HepG2 (cell line): ENCODE measurements around the gene ALLC. TPM values are rescaled to one million over a fixed set of nuclear protein-coding genes. Genes with fewer than 3 reads are reported as not detected.

ENCODE experiments used
- AGO2 ChIP-seq: fragments of 200-400 bp; formaldehyde crosslinking; optimal IDR thresholded peaks from 2 replicates; pipeline ENCODE3; 2017; ENCODE audit warnings: mild to moderate bottlenecking, low read depth, low read length, moderate library complexity
- ARNTL ChIP-seq: sonication (generic); formaldehyde crosslinking; IDR thresholded peaks from 2 replicates; pipeline ENCODE4 v1.4.0; 2020; ENCODE audit warnings: mild to moderate bottlenecking, missing genetic modification reagents
- FOXJ3 ChIP-seq: sonication (generic); formaldehyde crosslinking; IDR thresholded peaks from 2 replicates; pipeline ENCODE4 v1.4.0; 2020; ENCODE audit warnings: missing genetic modification reagents, mild to moderate bottlenecking, borderline replicate concordance
- HMG20A ChIP-seq: IDR thresholded peaks from 2 replicates; pipeline ENCODE4 v1.6.1; 2016; ENCODE audit warnings: borderline replicate concordance
- HMG20B ChIP-seq: conservative IDR thresholded peaks from 2 replicates; pipeline ENCODE4 v1.6.1; 2016; ENCODE audit warnings: missing genetic modification reagents, missing compliant biosample characterization
- HNF4A ChIP-seq: sonication (generic); formaldehyde crosslinking; IDR thresholded peaks from 2 replicates; pipeline ENCODE4 v1.4.0; 2020; ENCODE audit warnings: missing genetic modification reagents
- HNF4G ChIP-seq, 2 experiments: sonication (generic) in 1 of 2; formaldehyde crosslinking in 1 of 2; IDR thresholded peaks; 2 replicates each; pipeline versions ENCODE4 v1.4.0 to v1.6.1; 2011 to 2020; ENCODE audit warnings: borderline replicate concordance in 2 of 2, low read depth in 2 of 2, mild to moderate bottlenecking in 2 of 2, low read length in 1 of 2, missing genetic modification reagents in 1 of 2, moderate library complexity in 1 of 2
- KDM5A ChIP-seq: fragments of 200-600 bp; sonication (generic); IDR thresholded peaks from 2 replicates; pipeline ENCODE4 v1.7.0; 2018; ENCODE audit warnings: antibody characterized with exemption, mild to moderate bottlenecking, low read length, borderline replicate concordance
- MED1 ChIP-seq: sonication (generic); formaldehyde crosslinking; IDR thresholded peaks from 2 replicates; pipeline ENCODE4 v1.4.0; 2020; ENCODE audit warnings: missing genetic modification reagents
- NCOA2 ChIP-seq: sonication (generic); formaldehyde crosslinking; IDR thresholded peaks from 2 replicates; pipeline ENCODE4 v1.8.0; 2022; ENCODE audit warnings: inconsistent platforms
- NONO ChIP-seq, 2 experiments: fragments of 450-650 bp in 1 of 2; sonication (generic) in 1 of 2; formaldehyde crosslinking in 1 of 2; IDR thresholded peaks in 1 of 2; conservative IDR thresholded peaks in 1 of 2; 2 replicates each; pipeline versions ENCODE4 v1.6.1 to v1.8.0; 2017 to 2022; ENCODE audit warnings: mild to moderate bottlenecking in 1 of 2, missing genetic modification reagents in 1 of 2, moderate library complexity in 1 of 2
- PITX1 ChIP-seq: sonication (generic); formaldehyde crosslinking; IDR thresholded peaks from 2 replicates; pipeline ENCODE4 v1.5.1; 2020; ENCODE audit warnings: mild to moderate bottlenecking, missing genetic modification reagents
- RBM22 ChIP-seq: fragments of 200-400 bp; formaldehyde crosslinking; optimal IDR thresholded peaks from 2 replicates; pipeline ENCODE3; 2017; ENCODE audit warnings: mild to moderate bottlenecking, low read length, moderate library complexity
- SMC3 ChIP-seq: IDR thresholded peaks from 2 replicates; pipeline ENCODE4 v1.6.1; 2011; ENCODE audit warnings: low read length, improper control_type of control experiment
- SP5 ChIP-seq: IDR thresholded peaks from 2 replicates; pipeline ENCODE4 v1.6.1; 2016; ENCODE audit warnings: low read depth, borderline replicate concordance
- TEAD2 ChIP-seq: sonication (generic); formaldehyde crosslinking; IDR thresholded peaks from 2 replicates; pipeline ENCODE4 v1.9.0; 2021; ENCODE audit warnings: missing genetic modification reagents
- TP53 ChIP-seq: sonication (generic); formaldehyde crosslinking; conservative IDR thresholded peaks from 2 replicates; pipeline ENCODE4 v1.4.0; 2020; ENCODE audit warnings: missing genetic modification reagents
- TRIM22 ChIP-seq: fragments of 450-650 bp; IDR thresholded peaks from 2 replicates; pipeline ENCODE4 v1.6.1; 2017
- ZNF30 ChIP-seq: sonication (generic); formaldehyde crosslinking; IDR thresholded peaks from 2 replicates; pipeline ENCODE4 v1.5.0; 2020; ENCODE audit warnings: mild to moderate bottlenecking, missing genetic modification reagents
- ZNF609 ChIP-seq: sonication (generic); formaldehyde crosslinking; IDR thresholded peaks from 2 replicates; pipeline ENCODE4 v1.4.0; 2020; ENCODE audit warnings: mild to moderate bottlenecking, missing genetic modification reagents, borderline replicate concordance
- polyA plus RNA-seq, 8 experiments: library from polyadenylated mRNA; depleted of rRNA in 3 of 8; stranded (reverse) in 7 of 8; unstranded in 1 of 8; fragments of >200 nt; fragmentation: Illumina TruSeq in 4 of 8; extraction: Trizol in 4 of 8; gene quantifications; 2 replicates each; pipeline versions ENCODE4 v1.2.1 to v1.2.3, GENCODE V29; 2011 to 2016; ENCODE audit warnings: low read depth in 4 of 8, missing spikeins in 1 of 8, mixed read lengths in 1 of 8; ENCODE audit not compliant: insufficient read depth in 1 of 8
- total RNA-seq, 5 experiments: library from RNA; depleted of rRNA; stranded (reverse); fragments of >200 nt; fragmentation: Illumina TruSeq; extraction: Trizol; gene quantifications; 2 replicates each; pipeline ENCODE4 v1.2.3, GENCODE V29; 2016; ENCODE audit warnings: low read depth in 1 of 5
- TF ChIP-seq, protein P1 (sequence below): IDR thresholded peaks from 2 replicates; pipeline ENCODE4 v1.6.1; 2016; ENCODE audit warnings: mild to moderate bottlenecking
- TF ChIP-seq, protein P2 (sequence below): IDR thresholded peaks from 2 replicates; pipeline ENCODE4 v1.6.1; 2012; ENCODE audit warnings: low read depth, low read length, improper control_type of control experiment

ALLC gene
- total and polyA plus RNA-seq, 2 of the 13 experiments (the other 11 are each of a cell fraction or from before 2014, with no cell fraction given) = 0.08 to 0.11 TPM

- TF ChIP-seq PITX1 = peak; percentile 52; the same call in 1 of the 2 replicates
- no peak for TF ChIP-seq TEAD2 (CRISPR knock-in tag)
- peak; percentile 85 for TF ChIP-seq HNF4A (CRISPR knock-in tag)
- no peak for TF ChIP-seq RBM22
- peak; percentile 61; the same call in 1 of the 2 replicates for TF ChIP-seq ARNTL (CRISPR knock-in tag)
- TF ChIP-seq AGO2 = no peak
- TF ChIP-seq TRIM22 = no peak
- TF ChIP-seq ZNF30 = no peak
- no peak for TF ChIP-seq TP53 (CRISPR knock-in tag)
- no peak for TF ChIP-seq SMC3
- peak; percentile 99 for TF ChIP-seq ZNF609
- TF ChIP-seq NCOA2 (CRISPR knock-in tag) = peak; percentile 60
- peak; percentile 52; the same call in 1 of the 2 replicates for TF ChIP-seq SP5
- peak; percentile 41 for TF ChIP-seq HMG20A (CRISPR knock-in tag)
- peak; percentile 62; the same call in 1 of the 2 replicates for TF ChIP-seq HMG20B (CRISPR knock-in tag)
- peak; percentile 78 for TF ChIP-seq MED1 (CRISPR knock-in tag)
- TF ChIP-seq, protein P1, sequence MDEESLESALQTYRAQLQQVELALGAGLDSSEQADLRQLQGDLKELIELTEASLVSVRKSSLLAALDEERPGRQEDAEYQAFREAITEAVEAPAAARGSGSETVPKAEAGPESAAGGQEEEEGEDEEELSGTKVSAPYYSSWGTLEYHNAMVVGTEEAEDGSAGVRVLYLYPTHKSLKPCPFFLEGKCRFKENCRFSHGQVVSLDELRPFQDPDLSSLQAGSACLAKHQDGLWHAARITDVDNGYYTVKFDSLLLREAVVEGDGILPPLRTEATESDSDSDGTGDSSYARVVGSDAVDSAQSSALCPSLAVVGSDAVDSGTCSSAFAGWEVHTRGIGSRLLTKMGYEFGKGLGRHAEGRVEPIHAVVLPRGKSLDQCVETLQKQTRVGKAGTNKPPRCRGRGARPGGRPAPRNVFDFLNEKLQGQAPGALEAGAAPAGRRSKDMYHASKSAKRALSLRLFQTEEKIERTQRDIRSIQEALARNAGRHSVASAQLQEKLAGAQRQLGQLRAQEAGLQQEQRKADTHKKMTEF (CRISPR knock-in tag) = peak; percentile 63; the same call in 1 of the 2 replicates
- no peak for TF ChIP-seq NONO (IDR thresholded peaks at IDR 0.05)
- TF ChIP-seq NONO (CRISPR knock-in tag; conservative IDR thresholded peaks at IDR 0.05) = peak; percentile 60; the same call in 1 of the 2 replicates
- TF ChIP-seq FOXJ3 (CRISPR knock-in tag) = peak; percentile 93
- TF ChIP-seq HNF4G (IDR thresholded peaks at IDR 0.05; ENCODE audit: borderline replicate concordance, low read depth, low read length) = peak; percentile 27; the same call in 1 of the 2 replicates
- TF ChIP-seq HNF4G (CRISPR knock-in tag; IDR thresholded peaks at IDR 0.05; ENCODE audit: borderline replicate concordance, low read depth) = no peak
- TF ChIP-seq, protein P2, sequence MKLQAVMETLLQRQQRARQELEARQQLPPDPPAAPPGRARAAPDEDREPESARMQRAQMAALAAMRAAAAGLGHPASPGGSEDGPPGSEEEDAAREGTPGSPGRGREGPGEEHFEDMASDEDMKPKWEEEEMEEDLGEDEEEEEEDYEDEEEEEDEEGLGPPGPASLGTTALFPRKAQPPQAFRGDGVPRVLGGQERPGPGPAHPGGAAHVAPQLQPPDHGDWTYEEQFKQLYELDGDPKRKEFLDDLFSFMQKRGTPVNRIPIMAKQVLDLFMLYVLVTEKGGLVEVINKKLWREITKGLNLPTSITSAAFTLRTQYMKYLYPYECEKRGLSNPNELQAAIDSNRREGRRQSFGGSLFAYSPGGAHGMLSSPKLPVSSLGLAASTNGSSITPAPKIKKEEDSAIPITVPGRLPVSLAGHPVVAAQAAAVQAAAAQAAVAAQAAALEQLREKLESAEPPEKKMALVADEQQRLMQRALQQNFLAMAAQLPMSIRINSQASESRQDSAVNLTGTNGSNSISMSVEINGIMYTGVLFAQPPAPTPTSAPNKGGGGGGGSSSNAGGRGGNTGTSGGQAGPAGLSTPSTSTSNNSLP = peak; percentile 97
- no peak for TF ChIP-seq KDM5A
Observed at GRCh38 chr2:3620834-3621233, 37.2 kb upstream of the ALLC start (continued).
